ENCODE data around the gene ASGR2.

DNA sequence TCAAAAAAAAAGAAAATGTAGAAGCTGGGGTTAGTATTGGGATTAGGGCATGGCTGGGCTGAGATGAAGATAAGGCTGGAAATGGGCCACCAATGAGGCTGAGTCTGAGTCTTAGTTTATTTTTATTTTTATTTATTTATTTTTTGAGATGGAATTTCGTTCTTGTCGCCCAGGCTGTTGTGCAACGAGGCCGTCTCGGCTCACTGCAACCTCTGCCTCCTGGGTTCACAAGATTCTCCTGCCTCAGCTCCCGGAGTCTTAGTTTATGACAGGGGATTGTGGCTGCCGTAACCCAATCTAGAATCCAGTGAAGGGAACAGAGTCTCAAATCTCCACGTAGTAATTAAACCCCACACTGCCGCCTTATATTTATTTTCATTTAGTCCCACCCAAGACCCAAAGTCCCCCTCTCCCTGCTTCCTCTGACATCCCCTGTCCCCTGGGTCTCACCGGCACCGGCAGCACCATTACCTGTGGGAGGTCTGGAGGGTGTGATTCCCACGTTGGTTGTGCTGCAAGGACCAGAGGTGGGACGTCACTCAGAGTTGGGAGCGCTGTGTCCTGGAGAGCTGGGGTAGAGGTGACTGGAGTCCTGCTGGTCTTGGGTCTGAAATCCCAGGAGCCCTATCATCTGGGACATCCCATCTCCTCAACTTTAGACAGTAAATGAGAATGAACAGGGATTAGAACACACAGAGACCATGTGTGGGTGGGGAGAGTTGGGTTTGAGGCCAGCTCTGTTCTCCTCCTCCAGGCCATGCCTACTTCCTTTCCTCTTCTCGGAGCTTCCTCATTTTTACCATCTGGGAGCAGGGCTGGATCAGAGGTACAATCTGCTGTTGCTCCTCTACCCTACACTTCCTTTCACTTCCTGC, 34.8 kb downstream of the ASGR2 start, which contains the start of gene CLEC10A:
- no peak for TF ChIP-seq YY1 (IDR thresholded peaks at IDR 0.05; ENCODE audit: insufficient read depth, insufficient read length)
- TF ChIP-seq ZNF274 (IDR thresholded peaks at IDR 0.05; ENCODE audit: low read depth, low read length), result no peak
- no peak for TF ChIP-seq SUZ12 (IDR thresholded peaks at IDR 0.05; ENCODE audit: extremely low read depth, insufficient read depth, insufficient read length)

All from NT2/D1 (cell line).